Body of pancreas (tissue), 4 donors: ENCODE data around the gene GSC2. TPM values are rescaled to one million over a fixed set of nuclear protein-coding genes. Genes with fewer than 3 reads are reported as not detected.

Experiments
- ATAC-seq: fragments of 150-250 bp; one replicate; pipeline ENCODE4 v1.9.1; 2016
- DNase-seq, 4 donors: peaks; one replicate each; pipeline ENCODE4 v3.0.0-alpha.2; 2019
- H3K27ac ChIP-seq, 4 donors: fragments of 200-600 bp; sonication (generic); 1 replicate in 3 of 4; 2 replicates in 1 of 4; pipeline versions ENCODE4 v1.5.1 to v1.6.1; 2016 to 2019; ENCODE audit warnings: mild to moderate bottlenecking in 1 of 4, mixed read lengths in 1 of 4, moderate library complexity in 1 of 4
- H3K27me3 ChIP-seq, 2 donors: fragments of 200-600 bp; sonication (generic); one replicate each; pipeline ENCODE4 v1.6.0; 2016; ENCODE audit warnings: mild to moderate bottlenecking in 1 of 2
- H3K36me3 ChIP-seq, 2 donors: fragments of 200-600 bp; sonication (generic); replicated peaks in 1 of 2; 2 replicates each; pipeline ENCODE4 v1.5.1; 2016; ENCODE audit warnings: low read depth in 2 of 2; ENCODE audit not compliant: insufficient read depth in 1 of 2
- H3K4me1 ChIP-seq: fragments of 200-600 bp; sonication (generic); one replicate; pipeline ENCODE4 v1.6.0; 2016
- H3K4me3 ChIP-seq, 2 donors: fragments of 200-600 bp; sonication (generic); 1 replicate in 1 of 2; 2 replicates in 1 of 2; pipeline ENCODE4 v1.5.1; 2016 to 2019
- H3K9me3 ChIP-seq, 3 donors: fragments of 200-600 bp; sonication (generic); 1 replicate in 2 of 3; 2 replicates in 1 of 3; pipeline ENCODE4 v1.5.1; 2016
- POLR2A ChIP-seq, 3 donors: fragments of 450-650 bp; IDR thresholded peaks; one replicate each; pipeline ENCODE4 v1.6.1; 2016; ENCODE audit warnings: antibody characterized with exemption in 3 of 3, mild to moderate bottlenecking in 2 of 3
- whole genome bisulfite sequencing, 2 donors: methylation state at CpG; one replicate each; pipeline ENCODE4 v1.1.5; 2017; 5-methylcytosine and 5-hydroxymethylcytosine counted together
- intact Hi-C: fragments of 100-400 bp; cut with DNase I; formaldehyde crosslinking; loops from one replicate; pipeline ENCODE4 v1.15.1; 2023
- total RNA-seq, 2 donors: library from RNA; depleted of rRNA; stranded (reverse); fragments of >200 nt; gene quantifications; one replicate each; pipeline ENCODE4 v1.1.0, GENCODE V29; 2016
- TF ChIP-seq, protein P1 (sequence below), 7 experiments: fragments of 450-650 bp in 4 of 7; fragments of 200-600 bp in 3 of 7; sonication (generic) in 3 of 7; IDR thresholded peaks; one replicate each; pipeline ENCODE4 v1.5.1; 2016 to 2019; ENCODE audit warnings: antibody characterized with exemption in 7 of 7

The GSC2 gene
- total RNA-seq, 2 donors from 2014 or later = not detected

DNA sequence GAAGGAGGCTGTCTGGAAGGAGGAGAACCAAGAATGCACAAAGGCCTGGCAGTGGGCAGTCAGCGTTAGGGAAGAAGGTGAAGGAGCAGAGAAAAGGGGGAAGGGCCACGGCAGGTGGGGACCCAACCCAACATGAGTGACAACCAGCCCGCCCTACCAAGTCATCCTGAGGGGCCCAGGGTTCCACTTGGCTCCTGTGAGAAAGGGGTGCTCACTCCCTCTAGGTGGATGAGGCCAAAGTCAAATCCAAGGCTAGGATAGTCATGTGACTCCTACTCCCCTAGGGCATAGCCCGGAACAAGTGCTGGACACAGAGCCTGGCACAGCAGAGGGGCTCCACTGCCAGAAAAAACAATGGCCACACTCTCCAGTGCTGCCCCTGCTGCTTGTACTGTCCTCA is 25.7 kb downstream of the GSC2 start:
- WGBS, 2 donors = 71 to 84% methylated on average over 4 of the region's 4 CpGs

DNA sequence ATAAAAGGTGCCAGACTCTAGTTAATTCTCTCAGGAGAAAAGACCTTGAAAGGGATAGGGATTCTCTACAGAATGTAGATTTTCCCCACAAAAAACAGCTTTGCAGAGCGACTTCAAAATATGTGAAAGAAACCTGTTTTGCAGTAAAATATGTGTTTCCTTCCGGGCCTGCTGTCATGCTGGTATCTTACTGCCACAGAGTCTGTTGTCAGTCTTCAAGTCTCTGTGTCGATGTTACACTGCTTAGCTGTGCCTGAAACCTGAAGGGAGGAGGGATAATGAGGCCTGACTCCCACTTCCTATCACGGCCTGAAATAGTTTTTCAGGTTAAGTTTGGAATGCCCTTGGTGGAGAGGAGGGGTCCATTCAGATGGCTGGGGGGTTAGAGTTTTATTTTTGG is 26.2 kb downstream of the GSC2 start:
- Histone ChIP-seq H3K9me3 (no peaks in the 10 kb centered on the region), H3K4me1 (peaks cover 39% of the 10 kb centered on the region), H3K27ac (no peak overlapping the region), H3K36me3 (no peaks in the 10 kb centered on the region), H3K4me3 (no peak overlapping the region), H3K27me3 (no peaks in the 10 kb centered on the region)
- DNase-seq (no peak), ATAC-seq (no peak)
- TF ChIP-seq POLR2A (IDR thresholded peaks at IDR 0.05) = no peak
- TF ChIP-seq, protein P1, sequence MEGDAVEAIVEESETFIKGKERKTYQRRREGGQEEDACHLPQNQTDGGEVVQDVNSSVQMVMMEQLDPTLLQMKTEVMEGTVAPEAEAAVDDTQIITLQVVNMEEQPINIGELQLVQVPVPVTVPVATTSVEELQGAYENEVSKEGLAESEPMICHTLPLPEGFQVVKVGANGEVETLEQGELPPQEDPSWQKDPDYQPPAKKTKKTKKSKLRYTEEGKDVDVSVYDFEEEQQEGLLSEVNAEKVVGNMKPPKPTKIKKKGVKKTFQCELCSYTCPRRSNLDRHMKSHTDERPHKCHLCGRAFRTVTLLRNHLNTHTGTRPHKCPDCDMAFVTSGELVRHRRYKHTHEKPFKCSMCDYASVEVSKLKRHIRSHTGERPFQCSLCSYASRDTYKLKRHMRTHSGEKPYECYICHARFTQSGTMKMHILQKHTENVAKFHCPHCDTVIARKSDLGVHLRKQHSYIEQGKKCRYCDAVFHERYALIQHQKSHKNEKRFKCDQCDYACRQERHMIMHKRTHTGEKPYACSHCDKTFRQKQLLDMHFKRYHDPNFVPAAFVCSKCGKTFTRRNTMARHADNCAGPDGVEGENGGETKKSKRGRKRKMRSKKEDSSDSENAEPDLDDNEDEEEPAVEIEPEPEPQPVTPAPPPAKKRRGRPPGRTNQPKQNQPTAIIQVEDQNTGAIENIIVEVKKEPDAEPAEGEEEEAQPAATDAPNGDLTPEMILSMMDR (IDR thresholded peaks at IDR 0.05) = no peak
- WGBS, 2 donors = 80 to 86% methylated on average over 4 of the region's 4 CpGs
- intact Hi-C loops = no loop called here

More for the DNA sequence above, 25.7 kb downstream of the GSC2 start:
- H3K4me3 ChIP-seq = no peak overlapping the region
- no peak for ATAC-seq
- no peaks in the 10 kb centered on the region for H3K36me3 ChIP-seq
- no peaks in the 10 kb centered on the region for H3K27me3 ChIP-seq
- no peaks in the 10 kb centered on the region for H3K9me3 ChIP-seq
- H3K27ac ChIP-seq = no peak overlapping the region
- H3K4me1 ChIP-seq = peaks cover 35% of the 10 kb centered on the region
- TF ChIP-seq, protein P1 (IDR thresholded peaks at IDR 0.05) = no peak
- no peak for TF ChIP-seq POLR2A (IDR thresholded peaks at IDR 0.05)
- DNase-seq = no peak
- intact Hi-C loops = no loop called here

DNA sequence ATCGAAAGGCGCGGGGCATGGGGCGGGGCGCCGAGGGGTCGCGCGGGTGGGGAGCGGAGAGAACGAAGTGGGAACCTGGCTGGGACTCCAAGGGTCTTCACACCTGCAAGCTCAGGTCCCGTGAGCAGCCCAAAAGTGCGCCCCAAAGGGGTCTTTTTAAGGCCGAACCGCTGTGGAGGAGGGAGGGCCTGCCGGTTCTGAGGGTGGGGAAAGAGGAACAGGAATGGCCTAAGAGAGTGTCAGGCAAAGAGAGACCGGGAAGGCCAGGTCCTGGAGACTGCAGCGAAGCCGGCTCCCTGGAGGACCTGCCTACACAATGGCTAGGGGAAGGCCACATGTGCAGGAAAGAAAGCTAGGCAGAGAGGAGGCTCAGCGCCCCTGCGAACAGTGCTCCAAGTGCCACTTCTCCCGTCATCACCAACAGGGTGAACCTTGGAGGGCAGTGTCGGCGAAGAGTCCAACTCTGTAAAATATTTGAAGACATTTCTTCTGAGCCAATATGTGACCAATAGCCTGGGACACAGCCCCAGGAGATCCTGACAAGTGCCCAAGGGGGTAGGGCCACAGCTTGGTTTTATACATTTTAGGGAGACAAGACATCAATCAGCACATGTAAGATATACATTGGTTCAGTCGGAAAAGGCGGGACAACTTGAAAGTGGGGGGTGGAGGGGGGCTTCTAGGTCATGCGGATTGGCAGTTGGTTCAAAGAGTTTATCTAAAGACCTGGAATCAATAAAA is 27.2 kb downstream of the GSC2 start:
- TF ChIP-seq, protein P1 (IDR thresholded peaks at IDR 0.05) = no peak
- TF ChIP-seq POLR2A (IDR thresholded peaks at IDR 0.05) = no peak
- DNase-seq = peak in 3 of 4 donors; percentile 39 to 55 (median 52)
- 14 to 17% methylated on average over 26 of the region's 27 CpGs for WGBS, 2 donors
- Histone ChIP-seq H3K4me1 (peaks cover 49% of the 10 kb centered on the region), H3K4me3 (peak overlapping the region; percentile 27 to 83), H3K27me3 (no peaks in the 10 kb centered on the region), H3K36me3 (no peaks in the 10 kb centered on the region), H3K9me3 (no peaks in the 10 kb centered on the region), H3K27ac (peak overlapping the region; percentile 52 to 99 (median 96))
- intact Hi-C loops = no loop called here
- peak; percentile 10 for ATAC-seq

DNA sequence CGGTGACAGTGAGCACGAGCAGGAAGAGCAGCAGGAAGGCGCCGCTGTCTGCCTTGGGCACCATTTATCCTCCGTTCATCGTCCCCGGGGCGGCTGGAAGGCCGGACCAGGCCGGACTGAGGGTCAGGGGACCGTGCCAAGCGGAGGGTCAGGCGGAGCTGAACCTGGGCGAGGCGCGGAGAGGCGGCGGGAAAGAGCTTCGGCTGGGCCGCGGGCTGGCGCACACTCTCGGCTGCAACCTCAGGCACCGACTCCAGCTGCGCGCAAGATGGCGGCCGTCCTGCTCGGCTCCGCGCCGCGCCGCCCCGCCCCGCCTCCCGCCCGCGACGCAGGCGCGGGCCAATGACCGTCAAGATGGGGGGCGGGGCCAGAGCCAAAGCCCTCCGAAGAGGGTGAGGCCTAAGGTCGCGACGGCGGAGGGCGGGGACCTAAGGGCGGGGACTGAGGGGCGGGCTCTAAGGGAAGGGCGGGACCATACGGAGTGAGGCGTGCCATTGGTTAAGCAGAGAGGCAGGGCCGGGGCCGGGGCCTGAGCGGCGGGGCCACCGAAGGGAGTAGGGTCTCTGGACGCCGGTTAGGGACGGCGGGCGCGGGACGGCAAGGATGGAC is 27.8 kb downstream of the GSC2 start, which contains the start of gene DGCR2:
Gene DGCR2 (minus strand): TSS at position 270 of the 609 bp plus-strand sequence. CDS start 206 bp downstream, at position 64.
- TF ChIP-seq POLR2A (IDR thresholded peaks at IDR 0.05) = peak; percentile 55 to 91 (median 82)
- TF ChIP-seq, protein P1 (IDR thresholded peaks at IDR 0.05) = no peak
- Histone ChIP-seq H3K4me1 (peaks cover 51% of the 10 kb centered on the region), H3K27ac (peak within 1 kb of the TSS; percentile 94 to 99 (median 98)), H3K9me3 (no peaks in the 10 kb centered on the region), H3K4me3 (peak within 1 kb of the TSS; percentile 58 to 83), H3K27me3 (no peaks in the 10 kb centered on the region), H3K36me3 (no peaks in the 10 kb centered on the region)
- intact Hi-C loops = no loop called here
- ATAC-seq = peak; percentile 91
- WGBS, 2 donors = 0 to 2% methylated on average over 19 to 55 of the region's 67 CpGs
- DNase-seq = peak; percentile 96 to 98 (median 98)
